Endodermal cell (in vitro differentiated cells): ENCODE results near the gene ZNF81. TPM values are rescaled to one million over a fixed set of nuclear protein-coding genes. Genes with fewer than 3 reads are reported as not detected.

Source experiments
- DNase-seq: peaks from one replicate; pipeline ENCODE4 v3.0.0-alpha.2; 2017
- H3K27ac ChIP-seq: 2 replicates; pipeline ENCODE4 v1.5.1; 2013; ENCODE audit warnings: mild to moderate bottlenecking, low read depth, low read length, moderate library complexity
- H3K27me3 ChIP-seq: 2 replicates; pipeline ENCODE4 v1.6.1; 2013; ENCODE audit warnings: mild to moderate bottlenecking, low read length, moderate library complexity; ENCODE audit not compliant: insufficient read depth, control insufficient read depth, poor library complexity, severe bottlenecking
- H3K36me3 ChIP-seq: 2 replicates; pipeline ENCODE4 v1.7.0; 2013; ENCODE audit warnings: mild to moderate bottlenecking, low read length, moderate library complexity; ENCODE audit not compliant: control insufficient read depth, insufficient read depth
- H3K4me1 ChIP-seq: one replicate; pipeline ENCODE4 v1.7.0; 2013; ENCODE audit warnings: low read length; ENCODE audit not compliant: control insufficient read depth, insufficient read depth
- H3K4me3 ChIP-seq: 2 replicates; pipeline ENCODE4 v1.5.1; 2013; ENCODE audit warnings: mild to moderate bottlenecking, low read length, moderate library complexity
- H3K9ac ChIP-seq: 2 replicates; pipeline ENCODE4 v1.6.1; 2013; ENCODE audit warnings: mild to moderate bottlenecking, low read length, moderate library complexity; ENCODE audit not compliant: poor library complexity, severe bottlenecking; ENCODE audit errors: extremely low read depth
- H3K9me3 ChIP-seq: 2 replicates; pipeline ENCODE4 v1.6.1; 2013; ENCODE audit warnings: mild to moderate bottlenecking, low read length, moderate library complexity; ENCODE audit not compliant: control insufficient read depth
- H3K27ac Mint-ChIP-seq: 2 replicates; pipeline ENCODE4 v1.8.0; 2020; ENCODE audit warnings: mixed read lengths
- H3K27me3 Mint-ChIP-seq: 2 replicates; pipeline ENCODE4 v1.8.0; 2021; ENCODE audit warnings: mild to moderate bottlenecking, mixed read lengths; ENCODE audit not compliant: insufficient read depth
- H3K36me3 Mint-ChIP-seq: 2 replicates; pipeline ENCODE4 v1.8.0; 2020; ENCODE audit warnings: low read depth, mixed read lengths
- H3K4me1 Mint-ChIP-seq: 2 replicates; pipeline ENCODE4 v1.8.0; 2020; ENCODE audit warnings: mixed read lengths
- H3K4me3 Mint-ChIP-seq: 2 replicates; pipeline ENCODE4 v1.8.0; 2020; ENCODE audit warnings: mild to moderate bottlenecking, moderate library complexity, mixed read lengths
- H3K9me3 Mint-ChIP-seq: 2 replicates; pipeline ENCODE4 v1.8.0; 2020; ENCODE audit warnings: mild to moderate bottlenecking, mixed read lengths
- CTCF ChIP-seq: fragments of 200-600 bp; sonication (generic); conservative IDR thresholded peaks from 2 replicates; pipeline ENCODE4 v1.5.0; 2021; ENCODE audit warnings: antibody characterized with exemption, mild to moderate bottlenecking
- WGBS, 2 experiments: methylation state at CpG; one replicate each; pipeline versions ENCODE4 v1.1.5 to v1.1.7; 2013; ENCODE audit warnings: missing lambda C conversion rate in 2 of 2, mixed read lengths in 1 of 2; ENCODE audit not compliant: insufficient coverage in 1 of 2, insufficient read length in 1 of 2; 5-methylcytosine and 5-hydroxymethylcytosine counted together
- total RNA-seq, 2 donors: library from RNA; stranded (reverse); fragmentation: NEBNext Ultra II Directional in 1 of 2; extraction: Animal tissue kit (Norgen Biotek cat#: 25700) in 1 of 2; gene quantifications; 2 replicates in 1 of 2; 3 replicates in 1 of 2; pipeline ENCODE4 v1.2.1, GENCODE V29; 2021

Gene ZNF81
- total RNA-seq, 2 donors from 2014 or later = 9.8 to 12.6 TPM

- H3K4me3 Mint-ChIP-seq = no peak overlapping the region
- TF ChIP-seq CTCF = no peak
- Histone ChIP-seq H3K36me3 (peaks cover 17% of the 10 kb centered on the region), H3K27ac (no peak overlapping the region), H3K9ac (no peak overlapping the region), H3K4me1 (no peaks in the 10 kb centered on the region), H3K9me3 (no peaks in the 10 kb centered on the region), H3K27me3 (no peaks in the 10 kb centered on the region), H3K4me3 (no peak overlapping the region)
- H3K27me3 Mint-ChIP-seq = no peaks in the 10 kb centered on the region
- H3K36me3 Mint-ChIP-seq = peaks cover 16% of the 10 kb centered on the region
- 94 to 100% methylated on average over 3 of the region's 3 CpGs for WGBS, 2 experiments
- DNase-seq = no peak
- H3K9me3 Mint-ChIP-seq = peaks cover 44% of the 10 kb centered on the region
- no peak overlapping the region for H3K27ac Mint-ChIP-seq
- peaks cover 3% of the 10 kb centered on the region for H3K4me1 Mint-ChIP-seq
These were observed 27.6 kb downstream of the ZNF81 start for GRCh38 chrX:47864300-47864699.

GRCh38 chrX:47864785-47865184, 28.1 kb downstream of the ZNF81 start:
- Mint-ChIP-seq H3K27ac (no peak overlapping the region), H3K4me3 (no peak overlapping the region), H3K4me1 (peaks cover 3% of the 10 kb centered on the region), H3K27me3 (no peaks in the 10 kb centered on the region), H3K36me3 (peaks cover 12% of the 10 kb centered on the region), H3K9me3 (peaks cover 40% of the 10 kb centered on the region)
- no peaks in the 10 kb centered on the region for H3K9me3 ChIP-seq
- H3K27ac ChIP-seq = no peak overlapping the region
- DNase-seq = no peak
- no peak overlapping the region for H3K9ac ChIP-seq
- peaks cover 12% of the 10 kb centered on the region for H3K36me3 ChIP-seq
- no peak overlapping the region for H3K4me3 ChIP-seq
- 83 to 91% methylated on average over 1 of the region's 1 CpG for WGBS, 2 experiments
- no peaks in the 10 kb centered on the region for H3K4me1 ChIP-seq
- no peak for TF ChIP-seq CTCF
- no peaks in the 10 kb centered on the region for H3K27me3 ChIP-seq

GRCh38 chrX:47873123-47873522, 36.4 kb downstream of the ZNF81 start:
- Histone ChIP-seq H3K36me3 (peaks cover 21% of the 10 kb centered on the region), H3K4me3 (no peak overlapping the region), H3K9ac (no peak overlapping the region), H3K9me3 (peaks cover 33% of the 10 kb centered on the region), H3K27me3 (no peaks in the 10 kb centered on the region), H3K4me1 (no peaks in the 10 kb centered on the region), H3K27ac (no peak overlapping the region)
- DNase-seq = no peak
- Mint-ChIP-seq H3K27ac (no peak overlapping the region), H3K36me3 (peaks cover 56% of the 10 kb centered on the region), H3K27me3 (no peaks in the 10 kb centered on the region), H3K9me3 (peaks cover 67% of the 10 kb centered on the region), H3K4me3 (no peak overlapping the region), H3K4me1 (no peaks in the 10 kb centered on the region)
- 86 to 100% methylated on average over 1 to 3 of the region's 3 CpGs for WGBS, 2 experiments
- TF ChIP-seq CTCF = no peak
